ENCODE data around the gene LBH.

GRCh38 chr2:30255466-30256408 is 24.4 kb downstream of the LBH start:
- TF ChIP-seq EZH2 (IDR thresholded peaks at IDR 0.05; ENCODE audit: low read depth, unreplicated experiment) (no peak), CTCF (conservative IDR thresholded peaks at IDR 0.05; ENCODE audit: low read depth in 2 of 2) (no peak), REST (IDR thresholded peaks at IDR 0.05; ENCODE audit: unreplicated experiment) (no peak), CREB1 (CRISPR knock-in tag; IDR thresholded peaks at IDR 0.05; ENCODE audit: low read depth) (no peak), POLR2AphosphoS5 (IDR thresholded peaks at IDR 0.05; ENCODE audit: low read depth) (no peak), EZH2phosphoT487 (IDR thresholded peaks at IDR 0.05; ENCODE audit: unreplicated experiment) (no peak), ETS1 (IDR thresholded peaks at IDR 0.05) (no peak), JUNB (IDR thresholded peaks at IDR 0.05; ENCODE audit: unreplicated experiment) (no peak)
